GM23338 (cell line): Measurements from ENCODE around the gene RPTOR. TPM values are rescaled to one million over a fixed set of nuclear protein-coding genes. Genes with fewer than 3 reads are reported as not detected.

Experiments used
- ATAC-seq: fragments of 200-7000 bp; cut with Tn5 transposase; 3 replicates; pipeline ENCODE4 v1.9.1; 2020
- DNase-seq: peaks from one replicate; pipeline ENCODE4 v3.0.0-alpha.2; 2015; ENCODE audit warnings: low spot score
- H2AFZ ChIP-seq: fragments of 200-600 bp; sonication (generic); 2 replicates; pipeline ENCODE4 v1.8.0; 2016; ENCODE audit warnings: antibody characterized with exemption, mild to moderate bottlenecking, moderate library complexity
- H3F3A ChIP-seq: fragments of 200-600 bp; sonication (generic); replicated peaks from 2 replicates; pipeline ENCODE4 v1.8.0; 2017; ENCODE audit warnings: antibody characterized with exemption, mixed run types, low read depth
- H3K27ac ChIP-seq: fragments of 200-600 bp; sonication (generic); 2 replicates; pipeline ENCODE4 v1.6.1; 2016; ENCODE audit warnings: low read depth
- H3K27me3 ChIP-seq: fragments of 200-600 bp; sonication (generic); 2 replicates; pipeline ENCODE4 v1.8.0; 2016; ENCODE audit warnings: mild to moderate bottlenecking, mixed run types, moderate library complexity; ENCODE audit not compliant: insufficient read depth
- H3K36me3 ChIP-seq: fragments of 200-600 bp; sonication (generic); 2 replicates; pipeline ENCODE4 v1.8.0; 2016; ENCODE audit warnings: mild to moderate bottlenecking; ENCODE audit not compliant: insufficient read depth
- H3K4me1 ChIP-seq: fragments of 200-600 bp; sonication (generic); 2 replicates; pipeline ENCODE4 v1.8.0; 2016; ENCODE audit warnings: mild to moderate bottlenecking, moderate library complexity; ENCODE audit not compliant: insufficient read depth
- H3K4me2 ChIP-seq: fragments of 200-600 bp; sonication (generic); 2 replicates; pipeline ENCODE4 v1.7.1; 2017; ENCODE audit warnings: mixed run types
- H3K4me3 ChIP-seq: fragments of 200-600 bp; sonication (generic); 2 replicates; pipeline ENCODE4 v1.6.1; 2016; ENCODE audit warnings: mixed run types
- H3K79me2 ChIP-seq: fragments of 200-600 bp; sonication (generic); replicated peaks from 2 replicates; pipeline ENCODE4 v1.8.0; 2017; ENCODE audit warnings: mild to moderate bottlenecking; ENCODE audit not compliant: insufficient read depth
- H3K9me2 ChIP-seq: fragments of 200-600 bp; sonication (generic); 2 replicates; pipeline ENCODE4 v1.8.0; 2017; ENCODE audit not compliant: insufficient read depth
- H4K20me1 ChIP-seq: fragments of 200-600 bp; sonication (generic); replicated peaks from 2 replicates; pipeline ENCODE4 v1.8.0; 2017; ENCODE audit warnings: mild to moderate bottlenecking; ENCODE audit not compliant: insufficient read depth
- H3K27ac Mint-ChIP-seq: 2 replicates; pipeline ENCODE4 v1.8.0; 2020; ENCODE audit warnings: inconsistent platforms, mild to moderate bottlenecking, moderate library complexity, mixed read lengths
- H3K27me3 Mint-ChIP-seq: 3 replicates; pipeline ENCODE4 v1.8.0; 2022; ENCODE audit warnings: low read depth, mild to moderate bottlenecking, moderate library complexity, mixed read lengths, inconsistent platforms; ENCODE audit not compliant: insufficient read depth, poor library complexity
- H3K36me3 Mint-ChIP-seq: 3 replicates; pipeline ENCODE4 v1.8.0; 2021; ENCODE audit warnings: low read depth, mild to moderate bottlenecking, inconsistent platforms, moderate library complexity, mixed read lengths
- H3K4me1 Mint-ChIP-seq: 3 replicates; pipeline ENCODE4 v1.8.0; 2020; ENCODE audit warnings: mild to moderate bottlenecking, inconsistent platforms, mixed read lengths
- H3K4me3 Mint-ChIP-seq: 3 replicates; pipeline ENCODE4 v1.8.0; 2021; ENCODE audit warnings: moderate library complexity, mild to moderate bottlenecking, inconsistent platforms, mixed read lengths
- H3K9me3 Mint-ChIP-seq: 3 replicates; pipeline ENCODE4 v1.8.0; 2020; ENCODE audit warnings: moderate library complexity, mild to moderate bottlenecking, inconsistent platforms, mixed read lengths
- CREB1 ChIP-seq: fragments of 250-450 bp; sonication (Bioruptor Pico); IDR thresholded peaks from 2 replicates; pipeline ENCODE4 v1.5.0; 2020; ENCODE audit warnings: low read depth, mild to moderate bottlenecking, moderate library complexity
- EZH2 ChIP-seq: fragments of 200-600 bp; sonication (generic); IDR thresholded peaks from one replicate; pipeline ENCODE4 v1.8.0; 2017; ENCODE audit warnings: antibody characterized with exemption, mild to moderate bottlenecking, low read depth; ENCODE audit not compliant: unreplicated experiment
- EZH2phosphoT487 ChIP-seq: fragments of 200-600 bp; sonication (generic); IDR thresholded peaks from one replicate; pipeline ENCODE4 v1.8.1; 2018; ENCODE audit warnings: antibody characterized with exemption; ENCODE audit not compliant: unreplicated experiment
- JUNB ChIP-seq: IDR thresholded peaks from one replicate; pipeline ENCODE4 v1.6.1; 2016; ENCODE audit warnings: antibody characterized with exemption; ENCODE audit not compliant: unreplicated experiment
- NANOG ChIP-seq: IDR thresholded peaks from 2 replicates; pipeline ENCODE4 v1.6.1; 2016; ENCODE audit warnings: antibody characterized with exemption, borderline replicate concordance
- POLR2AphosphoS5 ChIP-seq: IDR thresholded peaks from 2 replicates; pipeline ENCODE4 v1.6.1; 2016; ENCODE audit warnings: antibody characterized with exemption, low read depth
- STAT1 ChIP-seq: IDR thresholded peaks from one replicate; pipeline ENCODE4 v1.6.1; 2016; ENCODE audit warnings: antibody characterized with exemption; ENCODE audit not compliant: unreplicated experiment
- ZNF114 ChIP-seq: fragments of 250-450 bp; sonication (Bioruptor Pico); IDR thresholded peaks from 2 replicates; pipeline ENCODE4 v1.5.0; 2020; ENCODE audit warnings: mild to moderate bottlenecking, moderate library complexity
- ZNF331 ChIP-seq: fragments of 250-450 bp; sonication (Bioruptor Pico); IDR thresholded peaks from 2 replicates; pipeline ENCODE4 v1.5.0; 2020; ENCODE audit warnings: low read depth, mild to moderate bottlenecking, moderate library complexity
- polyA plus RNA-seq: library from polyadenylated mRNA; unstranded; fragments of >200 nt; fragmentation: Nextera tagmentation; extraction: Ambion mirVana; gene quantifications from 2 replicates; pipeline ENCODE4 v1.2.1, GENCODE V29; 2016
- total RNA-seq: library from RNA; depleted of rRNA; stranded (reverse); fragments of >200 nt; shearing (Covaris generic); gene quantifications from 2 replicates; pipeline ENCODE4 v1.2.3, GENCODE V29; 2014
- TF ChIP-seq, protein P1 (sequence below): IDR thresholded peaks from 2 replicates; pipeline ENCODE4 v1.6.1; 2016; ENCODE audit warnings: antibody characterized with exemption
- TF ChIP-seq, protein P2 (sequence below): fragments of 250-450 bp; sonication (Bioruptor Pico); IDR thresholded peaks from 2 replicates; pipeline ENCODE4 v1.5.0; 2020; ENCODE audit warnings: mild to moderate bottlenecking, moderate library complexity
- TF ChIP-seq, protein P3 (sequence below): IDR thresholded peaks from one replicate; pipeline ENCODE4 v1.6.1; 2018; ENCODE audit warnings: antibody characterized with exemption; ENCODE audit not compliant: unreplicated experiment
- TF ChIP-seq, protein P4 (sequence below), 2 experiments: fragments of 200-600 bp in 1 of 2; sonication (generic) in 1 of 2; conservative IDR thresholded peaks; 2 replicates each; pipeline versions ENCODE4 v1.5.1 to v1.6.1; 2016 to 2017; ENCODE audit warnings: antibody characterized with exemption in 2 of 2, low read depth in 2 of 2, mild to moderate bottlenecking in 2 of 2, moderate library complexity in 1 of 2

Gene RPTOR
- total and polyA plus RNA-seq, 2 experiments from 2014 or later, result 9.5 to 38.0 TPM

DNA sequence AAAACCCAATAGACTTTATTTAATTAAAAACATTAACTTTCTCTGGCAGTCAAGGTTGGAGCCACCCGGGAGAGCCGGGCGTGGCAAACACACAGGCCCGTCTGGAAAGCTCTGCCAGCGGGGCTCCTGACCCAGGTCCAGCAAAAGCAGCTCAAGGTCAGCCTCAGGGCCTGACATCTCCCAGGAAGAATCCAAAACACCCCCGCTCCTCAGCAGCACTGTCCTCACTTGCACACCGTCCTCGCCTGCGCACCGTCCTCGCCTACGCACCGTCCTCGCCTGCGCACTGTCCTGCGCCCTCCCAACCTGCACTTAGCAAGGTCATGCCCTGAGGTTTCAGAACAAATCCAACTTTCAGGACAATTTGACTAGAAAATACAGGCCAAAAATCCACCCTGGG, 31.4 kb upstream of the RPTOR start:
- no peaks in the 10 kb centered on the region for H3K36me3 ChIP-seq
- ATAC-seq (no peak), DNase-seq (no peak)
- H3K27me3 ChIP-seq, result no peaks in the 10 kb centered on the region
- Mint-ChIP-seq H3K27ac (no peak overlapping the region), H3K9me3 (no peaks in the 10 kb centered on the region), H3K27me3 (peaks cover 2% of the 10 kb centered on the region), H3K4me1 (no peaks in the 10 kb centered on the region), H3K36me3 (no peaks in the 10 kb centered on the region), H3K4me3 (no peak overlapping the region)
- no peaks in the 10 kb centered on the region for H3K79me2 ChIP-seq
- H3K27ac ChIP-seq, result no peak overlapping the region
- H3F3A ChIP-seq, result no peaks in the 10 kb centered on the region
- H3K4me1 ChIP-seq, result no peaks in the 10 kb centered on the region
- no peaks in the 10 kb centered on the region for H3K9me2 ChIP-seq
- no peak overlapping the region for H3K4me3 ChIP-seq
- H3K4me2 ChIP-seq, result no peak overlapping the region
- H4K20me1 ChIP-seq, result no peaks in the 10 kb centered on the region
- no peak overlapping the region for H2AFZ ChIP-seq
- TF ChIP-seq ZNF331 (no peak), ZNF114 (no peak), POLR2AphosphoS5 (no peak), CREB1 (CRISPR knock-in tag) (no peak), EZH2phosphoT487 (no peak), JUNB (no peak), EZH2 (no peak), NANOG (no peak), STAT1 (no peak)
- TF ChIP-seq, protein P1, sequence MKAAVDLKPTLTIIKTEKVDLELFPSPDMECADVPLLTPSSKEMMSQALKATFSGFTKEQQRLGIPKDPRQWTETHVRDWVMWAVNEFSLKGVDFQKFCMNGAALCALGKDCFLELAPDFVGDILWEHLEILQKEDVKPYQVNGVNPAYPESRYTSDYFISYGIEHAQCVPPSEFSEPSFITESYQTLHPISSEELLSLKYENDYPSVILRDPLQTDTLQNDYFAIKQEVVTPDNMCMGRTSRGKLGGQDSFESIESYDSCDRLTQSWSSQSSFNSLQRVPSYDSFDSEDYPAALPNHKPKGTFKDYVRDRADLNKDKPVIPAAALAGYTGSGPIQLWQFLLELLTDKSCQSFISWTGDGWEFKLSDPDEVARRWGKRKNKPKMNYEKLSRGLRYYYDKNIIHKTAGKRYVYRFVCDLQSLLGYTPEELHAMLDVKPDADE, result no peak
- TF ChIP-seq, protein P2, sequence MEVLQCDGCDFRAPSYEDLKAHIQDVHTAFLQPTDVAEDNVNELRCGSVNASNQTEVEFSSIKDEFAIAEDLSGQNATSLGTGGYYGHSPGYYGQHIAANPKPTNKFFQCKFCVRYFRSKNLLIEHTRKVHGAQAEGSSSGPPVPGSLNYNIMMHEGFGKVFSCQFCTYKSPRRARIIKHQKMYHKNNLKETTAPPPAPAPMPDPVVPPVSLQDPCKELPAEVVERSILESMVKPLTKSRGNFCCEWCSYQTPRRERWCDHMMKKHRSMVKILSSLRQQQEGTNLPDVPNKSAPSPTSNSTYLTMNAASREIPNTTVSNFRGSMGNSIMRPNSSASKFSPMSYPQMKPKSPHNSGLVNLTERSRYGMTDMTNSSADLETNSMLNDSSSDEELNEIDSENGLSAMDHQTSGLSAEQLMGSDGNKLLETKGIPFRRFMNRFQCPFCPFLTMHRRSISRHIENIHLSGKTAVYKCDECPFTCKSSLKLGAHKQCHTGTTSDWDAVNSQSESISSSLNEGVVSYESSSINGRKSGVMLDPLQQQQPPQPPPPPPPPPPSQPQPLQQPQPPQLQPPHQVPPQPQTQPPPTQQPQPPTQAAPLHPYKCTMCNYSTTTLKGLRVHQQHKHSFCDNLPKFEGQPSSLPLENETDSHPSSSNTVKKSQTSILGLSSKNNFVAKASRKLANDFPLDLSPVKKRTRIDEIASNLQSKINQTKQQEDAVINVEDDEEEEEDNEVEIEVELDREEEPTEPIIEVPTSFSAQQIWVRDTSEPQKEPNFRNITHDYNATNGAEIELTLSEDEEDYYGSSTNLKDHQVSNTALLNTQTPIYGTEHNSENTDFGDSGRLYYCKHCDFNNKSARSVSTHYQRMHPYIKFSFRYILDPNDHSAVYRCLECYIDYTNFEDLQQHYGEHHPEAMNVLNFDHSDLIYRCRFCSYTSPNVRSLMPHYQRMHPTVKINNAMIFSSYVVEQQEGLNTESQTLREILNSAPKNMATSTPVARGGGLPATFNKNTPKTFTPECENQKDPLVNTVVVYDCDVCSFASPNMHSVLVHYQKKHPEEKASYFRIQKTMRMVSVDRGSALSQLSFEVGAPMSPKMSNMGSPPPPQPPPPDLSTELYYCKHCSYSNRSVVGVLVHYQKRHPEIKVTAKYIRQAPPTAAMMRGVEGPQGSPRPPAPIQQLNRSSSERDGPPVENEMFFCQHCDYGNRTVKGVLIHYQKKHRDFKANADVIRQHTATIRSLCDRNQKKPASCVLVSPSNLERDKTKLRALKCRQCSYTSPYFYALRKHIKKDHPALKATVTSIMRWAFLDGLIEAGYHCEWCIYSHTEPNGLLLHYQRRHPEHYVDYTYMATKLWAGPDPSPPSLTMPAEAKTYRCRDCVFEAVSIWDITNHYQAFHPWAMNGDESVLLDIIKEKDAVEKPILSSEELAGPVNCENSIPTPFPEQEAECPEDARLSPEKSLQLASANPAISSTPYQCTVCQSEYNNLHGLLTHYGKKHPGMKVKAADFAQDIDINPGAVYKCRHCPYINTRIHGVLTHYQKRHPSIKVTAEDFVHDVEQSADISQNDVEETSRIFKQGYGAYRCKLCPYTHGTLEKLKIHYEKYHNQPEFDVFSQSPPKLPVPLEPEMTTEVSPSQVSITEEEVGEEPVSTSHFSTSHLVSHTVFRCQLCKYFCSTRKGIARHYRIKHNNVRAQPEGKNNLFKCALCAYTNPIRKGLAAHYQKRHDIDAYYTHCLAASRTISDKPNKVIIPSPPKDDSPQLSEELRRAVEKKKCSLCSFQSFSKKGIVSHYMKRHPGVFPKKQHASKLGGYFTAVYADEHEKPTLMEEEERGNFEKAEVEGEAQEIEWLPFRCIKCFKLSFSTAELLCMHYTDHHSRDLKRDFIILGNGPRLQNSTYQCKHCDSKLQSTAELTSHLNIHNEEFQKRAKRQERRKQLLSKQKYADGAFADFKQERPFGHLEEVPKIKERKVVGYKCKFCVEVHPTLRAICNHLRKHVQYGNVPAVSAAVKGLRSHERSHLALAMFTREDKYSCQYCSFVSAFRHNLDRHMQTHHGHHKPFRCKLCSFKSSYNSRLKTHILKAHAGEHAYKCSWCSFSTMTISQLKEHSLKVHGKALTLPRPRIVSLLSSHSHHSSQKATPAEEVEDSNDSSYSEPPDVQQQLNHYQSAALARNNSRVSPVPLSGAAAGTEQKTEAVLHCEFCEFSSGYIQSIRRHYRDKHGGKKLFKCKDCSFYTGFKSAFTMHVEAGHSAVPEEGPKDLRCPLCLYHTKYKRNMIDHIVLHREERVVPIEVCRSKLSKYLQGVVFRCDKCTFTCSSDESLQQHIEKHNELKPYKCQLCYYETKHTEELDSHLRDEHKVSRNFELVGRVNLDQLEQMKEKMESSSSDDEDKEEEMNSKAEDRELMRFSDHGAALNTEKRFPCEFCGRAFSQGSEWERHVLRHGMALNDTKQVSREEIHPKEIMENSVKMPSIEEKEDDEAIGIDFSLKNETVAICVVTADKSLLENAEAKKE, result no peak
- TF ChIP-seq, protein P3, sequence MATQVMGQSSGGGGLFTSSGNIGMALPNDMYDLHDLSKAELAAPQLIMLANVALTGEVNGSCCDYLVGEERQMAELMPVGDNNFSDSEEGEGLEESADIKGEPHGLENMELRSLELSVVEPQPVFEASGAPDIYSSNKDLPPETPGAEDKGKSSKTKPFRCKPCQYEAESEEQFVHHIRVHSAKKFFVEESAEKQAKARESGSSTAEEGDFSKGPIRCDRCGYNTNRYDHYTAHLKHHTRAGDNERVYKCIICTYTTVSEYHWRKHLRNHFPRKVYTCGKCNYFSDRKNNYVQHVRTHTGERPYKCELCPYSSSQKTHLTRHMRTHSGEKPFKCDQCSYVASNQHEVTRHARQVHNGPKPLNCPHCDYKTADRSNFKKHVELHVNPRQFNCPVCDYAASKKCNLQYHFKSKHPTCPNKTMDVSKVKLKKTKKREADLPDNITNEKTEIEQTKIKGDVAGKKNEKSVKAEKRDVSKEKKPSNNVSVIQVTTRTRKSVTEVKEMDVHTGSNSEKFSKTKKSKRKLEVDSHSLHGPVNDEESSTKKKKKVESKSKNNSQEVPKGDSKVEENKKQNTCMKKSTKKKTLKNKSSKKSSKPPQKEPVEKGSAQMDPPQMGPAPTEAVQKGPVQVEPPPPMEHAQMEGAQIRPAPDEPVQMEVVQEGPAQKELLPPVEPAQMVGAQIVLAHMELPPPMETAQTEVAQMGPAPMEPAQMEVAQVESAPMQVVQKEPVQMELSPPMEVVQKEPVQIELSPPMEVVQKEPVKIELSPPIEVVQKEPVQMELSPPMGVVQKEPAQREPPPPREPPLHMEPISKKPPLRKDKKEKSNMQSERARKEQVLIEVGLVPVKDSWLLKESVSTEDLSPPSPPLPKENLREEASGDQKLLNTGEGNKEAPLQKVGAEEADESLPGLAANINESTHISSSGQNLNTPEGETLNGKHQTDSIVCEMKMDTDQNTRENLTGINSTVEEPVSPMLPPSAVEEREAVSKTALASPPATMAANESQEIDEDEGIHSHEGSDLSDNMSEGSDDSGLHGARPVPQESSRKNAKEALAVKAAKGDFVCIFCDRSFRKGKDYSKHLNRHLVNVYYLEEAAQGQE, result no peak
- TF ChIP-seq, protein P4, sequence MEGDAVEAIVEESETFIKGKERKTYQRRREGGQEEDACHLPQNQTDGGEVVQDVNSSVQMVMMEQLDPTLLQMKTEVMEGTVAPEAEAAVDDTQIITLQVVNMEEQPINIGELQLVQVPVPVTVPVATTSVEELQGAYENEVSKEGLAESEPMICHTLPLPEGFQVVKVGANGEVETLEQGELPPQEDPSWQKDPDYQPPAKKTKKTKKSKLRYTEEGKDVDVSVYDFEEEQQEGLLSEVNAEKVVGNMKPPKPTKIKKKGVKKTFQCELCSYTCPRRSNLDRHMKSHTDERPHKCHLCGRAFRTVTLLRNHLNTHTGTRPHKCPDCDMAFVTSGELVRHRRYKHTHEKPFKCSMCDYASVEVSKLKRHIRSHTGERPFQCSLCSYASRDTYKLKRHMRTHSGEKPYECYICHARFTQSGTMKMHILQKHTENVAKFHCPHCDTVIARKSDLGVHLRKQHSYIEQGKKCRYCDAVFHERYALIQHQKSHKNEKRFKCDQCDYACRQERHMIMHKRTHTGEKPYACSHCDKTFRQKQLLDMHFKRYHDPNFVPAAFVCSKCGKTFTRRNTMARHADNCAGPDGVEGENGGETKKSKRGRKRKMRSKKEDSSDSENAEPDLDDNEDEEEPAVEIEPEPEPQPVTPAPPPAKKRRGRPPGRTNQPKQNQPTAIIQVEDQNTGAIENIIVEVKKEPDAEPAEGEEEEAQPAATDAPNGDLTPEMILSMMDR (conservative IDR thresholded peaks at IDR 0.05; ENCODE audit: low read depth in 2 of 2), result no peak
